Lung (tissue), 12 donors: ENCODE results near the gene MICAL2. TPM values are rescaled to one million over a fixed set of nuclear protein-coding genes. Genes with fewer than 3 reads are reported as not detected.

Source experiments
- ATAC-seq: fragments of 200-7000 bp; cut with Tn5 transposase; one replicate; pipeline ENCODE4 v1.9.1; 2020; ENCODE audit warnings: moderate number of reproducible peaks; ENCODE audit not compliant: insufficient read depth, low FRiP score
- DNase-seq, 3 donors: peaks; one replicate each; pipeline ENCODE4 v3.0.0-alpha.2; 2013 to 2017
- H3K27ac ChIP-seq, 2 donors: one replicate each; pipeline ENCODE4 v1.5.1; 2013; ENCODE audit warnings: mild to moderate bottlenecking in 2 of 2, moderate library complexity in 2 of 2, control low read depth in 1 of 2, inconsistent platforms in 1 of 2, low read depth in 1 of 2, low read length in 1 of 2
- H3K27me3 ChIP-seq, 3 donors: one replicate each; pipeline ENCODE4 v1.5.1; 2013; ENCODE audit warnings: low read length in 2 of 3; ENCODE audit not compliant: control insufficient read depth in 3 of 3, insufficient read depth in 3 of 3
- H3K36me3 ChIP-seq, 4 donors: one replicate each; pipeline ENCODE4 v1.5.1; 2013; ENCODE audit warnings: low read length in 4 of 4, mild to moderate bottlenecking in 1 of 4, moderate library complexity in 1 of 4; ENCODE audit not compliant: control insufficient read depth in 4 of 4, insufficient read depth in 4 of 4
- H3K4me1 ChIP-seq, 5 donors: one replicate each; pipeline ENCODE4 v1.5.1; 2013; ENCODE audit warnings: low read length in 5 of 5, mild to moderate bottlenecking in 2 of 5, moderate library complexity in 1 of 5; ENCODE audit not compliant: control insufficient read depth in 5 of 5, insufficient read depth in 5 of 5
- H3K4me3 ChIP-seq: one replicate; pipeline ENCODE4 v1.5.1; 2013; ENCODE audit warnings: mild to moderate bottlenecking, control low read depth, moderate library complexity
- H3K9ac ChIP-seq, 2 donors: one replicate each; pipeline ENCODE4 v1.5.1; 2013; ENCODE audit warnings: low read length in 2 of 2, control low read depth in 1 of 2; ENCODE audit not compliant: insufficient read depth in 1 of 2
- H3K9me3 ChIP-seq, 4 donors: one replicate each; pipeline ENCODE4 v1.5.1; 2013; ENCODE audit warnings: low read length in 3 of 4, mild to moderate bottlenecking in 1 of 4, moderate library complexity in 1 of 4; ENCODE audit not compliant: control insufficient read depth in 4 of 4, insufficient read depth in 3 of 4
- CTCF ChIP-seq: IDR thresholded peaks from 2 replicates; pipeline ENCODE4 v1.5.1; 2012; ENCODE audit warnings: mild to moderate bottlenecking; ENCODE audit errors: control extremely low read depth, extremely low read depth
- WGBS, 2 donors: extraction: QIAGEN DNeasy Blood & Tissue Kit; methylation state at CpG; one replicate each; pipeline ENCODE4 v1.1.7; 2013; 5-methylcytosine and 5-hydroxymethylcytosine counted together
- polyA plus RNA-seq, 2 donors: library from polyadenylated mRNA; stranded (reverse); fragments of 200-250 nt; gene quantifications; one replicate each; pipeline ENCODE4 v1.2.1, GENCODE V29; 2013
- total RNA-seq, 2 donors: library from RNA; depleted of rRNA in 1 of 2; stranded (reverse); fragments of >200 nt in 1 of 2; gene quantifications; one replicate each; pipeline ENCODE4 v1.2.1, GENCODE V29; 2014 to 2021
- donor health status: control.
- donor health status: control.
- donor health status: Bipolar disorder and iron deficiency.
- donor health status: healthy.
- donor health status: DM: yes; HTN: yes; CAD: no.

The MICAL2 gene
- total and polyA plus RNA-seq, 4 donors: 38.2 to 218 (median 99.6) TPM

- Histone ChIP-seq H3K4me3 (no peak overlapping the region), H3K27ac (no peak overlapping the region), H3K27me3 (no peaks in the 10 kb centered on the region), H3K36me3 (peaks cover 0 to 2% (median 0%) of the 10 kb centered on the region in 4 donors), H3K9ac (no peak overlapping the region), H3K9me3 (peaks cover 0 to 2% (median 0%) of the 10 kb centered on the region in 4 donors), H3K4me1 (peaks cover 0 to 27% (median 9%) of the 10 kb centered on the region in 5 donors)
- DNase-seq (no peak), ATAC-seq (no peak)
- WGBS, 2 donors: 84 to 88% methylated on average over 3 of the region's 3 CpGs
- no peak for TF ChIP-seq CTCF
These were observed 38.1 kb downstream of the MICAL2 start for GRCh38 chr11:12148466-12148865.

GRCh38 chr11:12148882-12149281 lies 38.5 kb downstream of the MICAL2 start:
- H3K27me3 ChIP-seq: no peaks in the 10 kb centered on the region
- DNase-seq (no peak), ATAC-seq (no peak)
- no peak overlapping the region for H3K27ac ChIP-seq
- H3K36me3 ChIP-seq: peaks cover 0 to 4% (median 0%) of the 10 kb centered on the region in 4 donors
- H3K4me1 ChIP-seq: peaks cover 0 to 23% (median 5%) of the 10 kb centered on the region in 5 donors
- 87 to 92% methylated on average over 4 of the region's 4 CpGs for WGBS, 2 donors
- no peak overlapping the region for H3K4me3 ChIP-seq
- no peak for TF ChIP-seq CTCF
- H3K9ac ChIP-seq: no peak overlapping the region
- peaks cover 0 to 2% (median 0%) of the 10 kb centered on the region in 4 donors for H3K9me3 ChIP-seq

DNA sequence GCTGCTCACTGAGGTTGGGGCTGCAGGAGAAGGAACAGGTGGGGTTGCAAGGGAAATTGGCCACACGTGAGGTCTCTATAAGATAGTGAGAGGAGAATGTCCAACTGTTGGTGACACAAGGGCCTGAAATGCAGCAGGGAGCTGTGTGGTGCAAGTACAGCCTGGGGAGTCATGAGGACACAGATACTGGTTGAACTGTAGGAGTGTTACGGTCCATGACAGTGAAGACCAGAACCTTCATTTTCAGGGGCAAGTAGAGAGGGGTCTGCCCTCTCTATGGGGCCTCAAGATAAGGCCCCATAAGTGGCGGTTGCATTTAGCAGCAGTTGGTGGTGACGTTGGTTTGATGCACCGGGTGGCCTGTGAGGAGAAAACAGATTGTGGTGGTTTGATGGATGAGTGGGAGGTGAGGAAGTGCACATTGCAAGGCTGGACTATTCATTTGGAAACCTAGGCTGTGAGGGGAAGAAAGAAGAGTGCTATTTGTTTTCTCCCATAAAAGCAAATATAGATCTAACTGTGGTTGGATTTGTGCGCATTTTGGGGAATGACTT lies 39.4 kb downstream of the MICAL2 start:
- Histone ChIP-seq H3K4me3 (no peak overlapping the region), H3K36me3 (peaks cover 0 to 5% (median 0%) of the 10 kb centered on the region in 4 donors), H3K27me3 (no peaks in the 10 kb centered on the region), H3K4me1 (peaks cover 0 to 16% (median 0%) of the 10 kb centered on the region in 5 donors), H3K9ac (no peak overlapping the region), H3K27ac (peak overlapping the region in 1 of 2 donors; percentile 53), H3K9me3 (peaks cover 0 to 2% (median 0%) of the 10 kb centered on the region in 4 donors)
- ATAC-seq: no peak
- TF ChIP-seq CTCF: no peak
- 53 to 74% methylated on average over 6 of the region's 6 CpGs for WGBS, 2 donors
- DNase-seq: no peak
